ENCODE results near the gene DNER. TPM values are rescaled to one million over a fixed set of nuclear protein-coding genes. Genes with fewer than 3 reads are reported as not detected.

DNER gene
- polyA plus RNA-seq, 3 donors: 0.12 to 0.20 (median 0.16) TPM

DNA sequence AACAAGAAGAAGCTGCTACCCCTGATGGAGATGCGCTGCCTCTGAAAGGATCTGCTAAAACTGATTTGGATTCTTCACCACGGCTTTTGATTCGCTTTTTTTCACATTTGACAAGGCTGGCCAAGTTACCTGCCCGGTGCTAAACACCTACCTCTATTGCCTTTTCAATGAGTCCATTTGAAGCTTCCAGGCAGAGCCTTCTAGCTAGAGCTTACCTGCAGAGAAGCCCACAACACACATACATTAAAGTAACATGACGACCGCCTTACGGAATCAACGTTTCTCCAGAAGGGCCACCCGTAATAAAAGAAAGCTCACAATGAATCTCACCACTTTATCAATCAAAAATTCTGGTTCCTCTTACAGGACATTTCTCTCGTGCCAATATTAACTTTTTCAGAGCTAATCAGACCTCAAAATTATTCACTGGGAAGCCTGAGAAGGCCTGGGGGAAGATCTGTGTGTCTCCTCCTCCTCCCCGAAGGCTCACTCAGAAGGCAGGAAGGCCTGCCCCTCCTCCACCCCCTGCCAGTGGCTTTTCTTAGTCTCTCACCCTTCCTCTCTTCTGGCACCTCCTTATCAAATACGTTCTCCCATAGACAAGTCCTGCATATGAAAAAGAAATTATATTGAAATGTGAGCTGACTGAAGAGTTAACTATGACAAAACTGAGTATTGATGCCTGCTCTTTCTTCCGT lies 171.0 kb downstream of the DNER start:
- no peak for DNase-seq
- Mint-ChIP-seq H3K27me3 (ENCODE audit: low read depth in 3 of 3) (peaks cover 0 to 3% (median 0%) of the 10 kb centered on the region in 3 donors), H3K4me1 (no peaks in the 10 kb centered on the region), H3K36me3 (no peaks in the 10 kb centered on the region), H3K27ac (no peak overlapping the region), H3K9me3 (peaks cover 0 to 3% (median 0%) of the 10 kb centered on the region in 7 donors), H3K4me3 (no peak overlapping the region)
- Histone ChIP-seq H3K4me3 (replicated peaks in 1 of 3; ENCODE audit: low read depth in 2 of 3, low read length in 3 of 3) (no peak overlapping the region), H3K9ac (ENCODE audit: insufficient read depth, low read length, poor library complexity, severe bottlenecking) (no peak overlapping the region), H3K27ac (ENCODE audit: low read depth in 1 of 2, low read length in 2 of 2) (no peak overlapping the region), H3K4me1 (ENCODE audit: control insufficient read depth in 1 of 2, insufficient read depth in 2 of 2, low read length in 2 of 2) (no peaks in the 10 kb centered on the region), H4K20me1 (ENCODE audit: insufficient read depth, low read length) (no peaks in the 10 kb centered on the region), H3K4me2 (replicated peaks; ENCODE audit: extremely low read depth, low read length, poor library complexity, severe bottlenecking) (no peak overlapping the region), H3K9me3 (replicated peaks in 1 of 2; ENCODE audit: control insufficient read depth in 1 of 2, insufficient read depth in 1 of 2, low read length in 2 of 2) (no peaks in the 10 kb centered on the region), H3K36me3 (replicated peaks in 1 of 2; ENCODE audit: control insufficient read depth in 1 of 2, insufficient read depth in 2 of 2, low read length in 2 of 2) (no peaks in the 10 kb centered on the region), H3K27me3 (ENCODE audit: control insufficient read depth in 2 of 2, insufficient read depth in 2 of 2, low read length in 2 of 2) (no peaks in the 10 kb centered on the region), H2AFZ (ENCODE audit: insufficient read depth, low read depth, low read length, poor library complexity, severe bottlenecking) (no peak overlapping the region), H3K79me2 (ENCODE audit: insufficient read depth, low read length) (no peaks in the 10 kb centered on the region)
- TF ChIP-seq, protein P1, sequence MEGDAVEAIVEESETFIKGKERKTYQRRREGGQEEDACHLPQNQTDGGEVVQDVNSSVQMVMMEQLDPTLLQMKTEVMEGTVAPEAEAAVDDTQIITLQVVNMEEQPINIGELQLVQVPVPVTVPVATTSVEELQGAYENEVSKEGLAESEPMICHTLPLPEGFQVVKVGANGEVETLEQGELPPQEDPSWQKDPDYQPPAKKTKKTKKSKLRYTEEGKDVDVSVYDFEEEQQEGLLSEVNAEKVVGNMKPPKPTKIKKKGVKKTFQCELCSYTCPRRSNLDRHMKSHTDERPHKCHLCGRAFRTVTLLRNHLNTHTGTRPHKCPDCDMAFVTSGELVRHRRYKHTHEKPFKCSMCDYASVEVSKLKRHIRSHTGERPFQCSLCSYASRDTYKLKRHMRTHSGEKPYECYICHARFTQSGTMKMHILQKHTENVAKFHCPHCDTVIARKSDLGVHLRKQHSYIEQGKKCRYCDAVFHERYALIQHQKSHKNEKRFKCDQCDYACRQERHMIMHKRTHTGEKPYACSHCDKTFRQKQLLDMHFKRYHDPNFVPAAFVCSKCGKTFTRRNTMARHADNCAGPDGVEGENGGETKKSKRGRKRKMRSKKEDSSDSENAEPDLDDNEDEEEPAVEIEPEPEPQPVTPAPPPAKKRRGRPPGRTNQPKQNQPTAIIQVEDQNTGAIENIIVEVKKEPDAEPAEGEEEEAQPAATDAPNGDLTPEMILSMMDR (IDR thresholded peaks at IDR 0.05): no peak
- intact Hi-C loops (cut with micrococcal nuclease): no loop called here
- 86% methylated on average over 6 of the region's 13 CpGs for WGBS (ENCODE audit: insufficient coverage)

DNA sequence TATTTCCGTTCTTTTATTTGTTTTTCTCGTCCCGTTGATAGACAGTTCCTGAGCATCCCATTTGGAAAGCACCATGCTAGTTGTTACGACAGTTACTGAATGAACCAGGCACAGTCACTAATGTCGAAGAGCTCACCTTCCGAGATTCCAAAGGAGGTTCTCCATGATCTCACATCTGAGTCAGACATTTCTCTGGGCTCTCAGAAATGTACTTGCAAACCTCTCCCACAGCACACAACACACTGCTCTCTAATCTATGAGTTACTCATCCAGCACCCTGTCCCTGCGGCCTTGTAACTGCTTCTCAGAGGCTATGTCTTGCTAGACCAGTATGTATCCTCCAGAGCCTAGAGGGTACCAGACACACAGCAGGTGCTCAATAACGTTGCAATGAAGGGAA lies 174.7 kb downstream of the DNER start:
- DNase-seq: no peak
- no peaks in the 10 kb centered on the region for H4K20me1 ChIP-seq (ENCODE audit: insufficient read depth, low read length)
- TF ChIP-seq, protein P1 (IDR thresholded peaks at IDR 0.05): no peak
- no peak overlapping the region for H3K4me2 ChIP-seq (replicated peaks; ENCODE audit: extremely low read depth, low read length, poor library complexity, severe bottlenecking)
- H2AFZ ChIP-seq (ENCODE audit: insufficient read depth, low read depth, low read length, poor library complexity, severe bottlenecking): no peak overlapping the region
- H3K27ac ChIP-seq (ENCODE audit: low read depth in 1 of 2, low read length in 2 of 2): no peak overlapping the region
- H3K4me3 ChIP-seq (replicated peaks in 1 of 3; ENCODE audit: low read depth in 2 of 3, low read length in 3 of 3): no peak overlapping the region
- H3K36me3 Mint-ChIP-seq: no peaks in the 10 kb centered on the region
- peaks cover 0 to 4% (median 0%) of the 10 kb centered on the region in 7 donors for H3K9me3 Mint-ChIP-seq
- H3K4me1 Mint-ChIP-seq: no peaks in the 10 kb centered on the region
- H3K36me3 ChIP-seq (replicated peaks in 1 of 2; ENCODE audit: control insufficient read depth in 1 of 2, insufficient read depth in 2 of 2, low read length in 2 of 2): no peaks in the 10 kb centered on the region
- 97% methylated on average over 7 of the region's 8 CpGs for WGBS (ENCODE audit: insufficient coverage)
- no peaks in the 10 kb centered on the region for H3K4me1 ChIP-seq (ENCODE audit: control insufficient read depth in 1 of 2, insufficient read depth in 2 of 2, low read length in 2 of 2)
- no peaks in the 10 kb centered on the region for H3K27me3 ChIP-seq (ENCODE audit: control insufficient read depth in 2 of 2, insufficient read depth in 2 of 2, low read length in 2 of 2)
- no peak overlapping the region for H3K9ac ChIP-seq (ENCODE audit: insufficient read depth, low read length, poor library complexity, severe bottlenecking)
- H3K4me3 Mint-ChIP-seq: no peak overlapping the region
- no peak overlapping the region for H3K27ac Mint-ChIP-seq
- H3K27me3 Mint-ChIP-seq (ENCODE audit: low read depth in 3 of 3): no peaks in the 10 kb centered on the region
- intact Hi-C loops (cut with micrococcal nuclease): no loop called here
- H3K79me2 ChIP-seq (ENCODE audit: insufficient read depth, low read length): no peaks in the 10 kb centered on the region
- no peaks in the 10 kb centered on the region for H3K9me3 ChIP-seq (replicated peaks in 1 of 2; ENCODE audit: control insufficient read depth in 1 of 2, insufficient read depth in 1 of 2, low read length in 2 of 2)
